A549 treated with GW870086 at 1 μM for 4 hours (cell line): ENCODE results near the gene GIPR. TPM values are rescaled to one million over a fixed set of nuclear protein-coding genes. Genes with fewer than 3 reads are reported as not detected.

ENCODE experiments used
- total RNA-seq: library from RNA; stranded (reverse); fragments of 200-300 nt; extraction: Qiagen RNA extraction; gene quantifications from 5 replicates; pipeline ENCODE4 v1.2.3, GENCODE V29; 2022; ENCODE audit warnings: low read depth

Gene GIPR
- total RNA-seq, result 2.4 to 5.1 TPM (median 3.9 TPM) in 5 replicates

DNA sequence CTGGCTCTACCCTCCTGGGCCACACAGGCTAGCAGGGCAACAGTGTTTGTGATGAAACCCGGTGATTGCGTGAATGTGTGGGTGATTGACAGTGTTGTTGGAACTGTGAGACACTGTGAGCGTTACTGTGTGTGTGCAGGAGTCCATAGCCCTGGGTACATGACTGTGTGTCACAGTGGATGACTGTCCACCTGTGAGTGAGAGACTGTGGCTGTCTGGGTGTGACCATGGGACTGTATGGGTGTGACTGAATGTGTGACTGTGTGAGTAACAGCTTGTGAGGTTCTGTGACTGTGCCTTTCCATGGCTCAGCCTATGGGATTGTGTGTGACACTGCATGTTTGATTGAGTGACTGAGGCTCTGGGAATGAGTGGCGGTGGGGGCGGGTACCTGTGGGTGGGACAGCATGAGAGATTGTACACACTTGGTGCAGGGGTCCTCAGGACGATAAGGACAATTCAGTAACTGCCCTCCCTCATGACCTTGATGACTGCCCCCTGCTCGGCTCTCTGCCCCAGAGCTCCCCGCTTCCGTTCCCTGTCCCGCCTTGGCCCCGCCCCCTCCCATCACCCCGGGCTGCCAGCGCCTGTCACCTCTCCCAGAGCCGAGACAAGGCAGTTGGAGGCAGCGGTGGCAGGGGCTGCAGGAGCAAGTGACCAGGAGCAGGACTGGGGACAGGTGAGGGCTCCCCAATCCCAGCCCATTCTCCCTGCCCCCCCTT, at the start of gene GIPR:
Gene GIPR, plus strand, starts transcription at position 602 of the 722 bp plus-strand sequence. CDS start 1,300 bp downstream, outside the sequence.

DNA sequence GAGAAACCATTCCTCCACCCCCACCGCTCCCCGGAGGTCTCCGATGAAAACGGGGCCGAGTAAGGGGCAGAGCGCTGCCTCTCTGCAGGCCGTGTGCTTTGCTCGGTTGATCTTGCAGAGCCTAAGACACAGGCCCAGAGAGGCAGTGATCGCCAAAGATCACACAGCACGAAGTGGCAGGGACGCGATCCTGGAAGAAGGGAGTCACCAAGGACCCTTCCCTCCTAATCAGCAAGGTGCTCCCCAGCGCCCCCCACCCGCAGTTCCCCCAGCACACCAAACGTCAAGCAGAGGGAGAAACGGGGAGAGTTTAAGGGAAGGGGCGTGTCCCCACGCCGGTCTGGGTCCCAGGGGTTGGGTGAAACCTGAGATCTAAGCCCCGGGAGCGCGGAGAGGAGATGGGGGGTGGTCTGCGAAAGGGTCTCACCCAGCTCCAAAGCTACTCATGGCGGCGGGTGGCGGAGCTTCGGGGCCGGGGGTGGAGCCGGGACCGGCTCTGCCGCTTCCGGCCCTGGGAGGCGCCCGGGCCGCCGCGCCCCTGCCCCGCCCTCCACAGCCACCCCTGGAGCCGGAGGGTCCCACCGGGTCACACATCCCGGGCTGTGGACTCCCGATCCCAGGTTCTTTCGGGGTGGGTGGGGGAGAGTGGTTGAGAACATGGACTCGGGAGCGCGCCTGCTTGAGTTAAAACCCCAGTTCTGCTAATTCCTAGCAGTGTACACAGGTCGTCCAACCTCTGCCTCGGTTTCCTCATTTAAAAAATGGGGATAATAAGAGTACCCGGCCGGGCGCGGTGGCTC, 28.9 kb upstream of the GIPR start, which contains the start of gene EML2:
Gene EML2, minus strand, starts transcription at position 468 of the 800 bp plus-strand sequence. Its CDS starts 21 bp downstream, at position 447.

DNA sequence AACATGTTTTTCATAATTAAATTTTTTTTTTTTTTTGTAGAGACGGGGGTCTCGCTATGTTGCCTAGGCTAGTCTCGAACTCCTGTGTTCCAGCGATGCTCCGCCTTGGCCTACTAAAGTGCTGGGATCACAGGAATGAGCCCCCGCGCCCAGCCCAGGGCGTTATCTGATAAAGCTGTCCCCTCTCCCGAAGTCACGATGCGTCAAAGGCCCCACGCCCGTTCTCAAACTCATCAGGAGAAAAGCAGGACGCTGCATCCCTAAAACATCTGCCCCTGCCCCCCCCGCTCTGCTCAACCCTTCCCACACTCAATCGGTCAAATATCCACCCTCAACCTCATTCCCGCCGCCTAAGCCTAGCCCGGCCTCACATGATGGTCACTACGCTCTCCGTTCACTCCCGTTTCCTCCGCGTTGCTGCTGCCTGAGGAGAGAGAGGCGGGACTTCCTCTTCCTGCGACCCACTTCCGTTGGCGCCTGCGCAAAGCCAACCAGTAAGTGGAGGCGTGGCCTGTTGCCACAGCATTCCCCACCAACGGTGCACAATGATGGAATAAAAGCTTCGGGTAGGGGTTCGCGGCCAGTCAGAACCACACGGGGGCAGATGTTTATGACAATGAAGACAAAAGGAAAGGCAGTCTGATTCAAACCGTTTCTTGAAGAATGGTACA, 23.6 kb downstream of the GIPR start, which contains the start of gene SNRPD2:
Gene SNRPD2, minus strand, starts transcription at position 438 of the 671 bp plus-strand sequence. Its CDS starts 65 bp downstream, at position 373.

DNA sequence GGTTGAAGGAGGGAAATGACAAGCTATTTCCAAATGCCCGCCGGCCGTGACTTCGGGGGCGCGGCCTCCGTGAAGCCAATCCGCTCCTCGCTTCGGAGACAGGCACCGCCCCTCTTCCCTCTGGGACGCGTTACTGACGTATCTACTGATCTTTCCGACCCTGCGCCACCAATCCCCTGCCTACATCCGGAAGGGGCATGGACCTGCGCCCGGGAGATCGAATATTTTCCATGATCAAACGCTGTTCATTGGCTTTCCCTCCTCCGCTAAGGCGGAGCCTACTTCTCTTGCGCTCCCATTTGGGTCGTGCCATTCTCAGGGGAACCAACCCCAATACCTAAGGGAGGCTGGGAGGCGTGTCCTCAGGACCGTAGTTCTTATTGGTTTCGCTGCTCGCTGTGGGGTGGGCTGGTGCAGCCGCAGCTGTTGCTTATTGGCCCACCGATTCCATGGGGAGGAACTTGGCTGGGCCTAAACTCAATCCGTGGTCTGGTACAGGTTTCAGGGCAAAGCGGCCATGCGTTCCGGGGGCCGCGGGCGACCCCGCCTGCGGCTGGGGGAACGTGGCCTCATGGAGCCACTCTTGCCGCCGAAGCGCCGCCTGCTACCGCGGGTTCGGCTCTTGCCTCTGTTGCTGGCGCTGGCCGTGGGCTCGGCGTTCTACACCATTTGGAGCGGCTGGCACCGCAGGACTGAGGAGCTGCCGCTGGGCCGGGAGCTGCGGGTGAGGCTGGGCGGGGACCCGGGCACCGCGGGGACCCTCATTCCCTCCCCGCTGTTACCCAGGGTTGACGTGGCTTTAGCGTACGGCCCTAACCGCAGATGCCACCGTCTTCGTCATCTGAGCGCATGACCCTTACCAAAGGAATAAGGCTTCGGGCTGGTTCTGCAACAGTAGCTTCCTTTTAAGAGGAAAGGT, 24.4 kb downstream of the GIPR start, which contains the start of gene QPCTL:
Gene QPCTL, plus strand, starts transcription at position 480 of the 919 bp plus-strand sequence. Its CDS starts 38 bp downstream, at position 518.

GRCh38 chr19:45730368-45731288, 62.6 kb downstream of the GIPR start, which contains the start of gene FBXO46:
FBXO46 (minus strand) TSS chr19:45730896; CDS start chr19:45713495, 17,401 bp downstream.

Other genes starting within 250 kb of the GIPR start
- gene ERCC1, start 244.3 kb upstream of the GIPR start, total RNA-seq, result 146 to 178 TPM (median 168 TPM) in 5 replicates
- gene FOSB, start 200.2 kb upstream of the GIPR start, total RNA-seq, result 8.6 to 16.5 TPM (median 13.5 TPM) in 5 replicates
- gene RTN2, start 171.2 kb upstream of the GIPR start, total RNA-seq, result 10.7 to 18.4 TPM (median 12.8 TPM) in 5 replicates
- 6.9 to 9.6 TPM (median 8.7 TPM) in 5 replicates for gene PPM1N, start 169.8 kb upstream of the GIPR start, total RNA-seq
- 200 to 267 TPM (median 250 TPM) in 5 replicates for gene VASP, start 160.7 kb upstream of the GIPR start, total RNA-seq
- gene OPA3, start 83.4 kb upstream of the GIPR start, total RNA-seq, result 12.7 to 20.1 TPM (median 18.1 TPM) in 5 replicates
- 0.14 to 0.34 TPM (median 0.27 TPM) in 5 replicates for gene GPR4, start 66.0 kb upstream of the GIPR start, total RNA-seq
- 17.2 to 24.8 TPM (median 22.8 TPM) in 5 replicates for gene EML2, start 28.8 kb upstream of the GIPR start, total RNA-seq
- 743 to 1,005 TPM (median 782 TPM) in 5 replicates for gene SNRPD2, start 23.7 kb downstream of the GIPR start, total RNA-seq
- gene QPCTL, start 24.4 kb downstream of the GIPR start, total RNA-seq, result 7.3 to 9.5 TPM (median 8.6 TPM) in 5 replicates
- 6.9 to 10.9 TPM (median 10.2 TPM) in 5 replicates for gene FBXO46, start 62.7 kb downstream of the GIPR start, total RNA-seq
- 0.05 to 0.23 TPM (median 0.06 TPM) in 3 of 5 replicates, not detected in the others for gene MEIOSIN, start 65.2 kb downstream of the GIPR start, total RNA-seq
- gene SIX5, start 101.0 kb downstream of the GIPR start, total RNA-seq, result 17.0 to 28.2 TPM (median 24.1 TPM) in 5 replicates
- gene DMPK, start 114.3 kb downstream of the GIPR start, total RNA-seq, result 36.2 to 49.7 TPM (median 47.1 TPM) in 5 replicates
- 24.9 to 39.2 TPM (median 32.4 TPM) in 5 replicates for gene DMWD, start 124.6 kb downstream of the GIPR start, total RNA-seq
- gene RSPH6A, start 147.1 kb downstream of the GIPR start, total RNA-seq, result not detected in 5 replicates
- 55.7 to 77.3 TPM (median 73.2 TPM) in 5 replicates for gene SYMPK, start 194.9 kb downstream of the GIPR start, total RNA-seq
- gene FOXA3, start 196.1 kb downstream of the GIPR start, total RNA-seq, result 0.50 to 0.97 TPM (median 0.67 TPM) in 5 replicates
- gene IRF2BP1, start 217.9 kb downstream of the GIPR start, total RNA-seq, result 23.1 to 35.0 TPM (median 33.2 TPM) in 5 replicates
- gene MYPOP, start 234.4 kb downstream of the GIPR start, total RNA-seq, result 6.1 to 9.6 TPM (median 8.7 TPM) in 5 replicates
- not detected in 5 replicates for gene NANOS2, start 246.6 kb downstream of the GIPR start, total RNA-seq